ENCODE results near the gene RYR2. TPM values are rescaled to one million over a fixed set of nuclear protein-coding genes. Genes with fewer than 3 reads are reported as not detected.

RYR2 gene
- polyA plus RNA-seq, 1 of the 3 experiments (the other 2 are of a cell fraction): under 0.01 TPM

DNA sequence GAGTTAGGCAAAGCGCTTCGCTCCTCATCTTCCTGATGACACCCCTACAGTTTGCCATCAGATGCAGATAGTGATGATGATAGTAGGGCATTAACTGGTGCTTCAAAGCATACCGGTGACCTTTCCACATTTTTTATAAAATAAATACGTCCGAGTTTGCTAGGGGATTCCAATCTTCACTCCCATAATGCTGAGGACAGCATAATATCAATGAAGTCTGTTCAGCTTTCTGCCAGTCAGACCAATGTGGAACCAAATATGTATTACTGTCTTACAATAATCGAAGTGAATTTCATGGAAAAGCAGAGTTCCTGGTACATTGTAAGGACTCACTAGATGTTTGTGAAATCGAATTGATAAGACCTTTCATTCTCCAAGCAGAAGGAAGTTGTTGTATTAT lies 258.7 kb downstream of the RYR2 start:
- no peak overlapping the region for H3K4me2 ChIP-seq

DNA sequence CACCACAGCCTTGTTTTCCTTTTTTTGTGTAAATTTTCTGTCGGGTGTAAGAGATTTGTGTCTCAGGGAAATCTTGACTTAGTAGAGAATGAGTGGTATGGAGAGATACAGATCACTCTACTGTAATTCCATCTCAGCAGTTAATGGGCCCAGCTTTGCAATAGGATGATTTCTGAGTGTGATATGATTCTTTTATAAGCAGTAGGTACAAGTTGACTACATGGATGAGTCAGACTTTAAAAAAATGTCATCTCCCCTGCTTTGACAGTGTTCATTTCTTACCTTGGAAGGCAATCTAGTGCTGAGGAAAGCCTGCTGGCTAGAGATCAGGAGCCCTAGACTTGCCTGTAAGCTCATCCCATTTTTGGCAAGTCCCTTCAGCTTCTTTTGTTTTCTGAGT lies 261.9 kb downstream of the RYR2 start:
- Histone ChIP-seq H3F3A (replicated peaks; ENCODE audit: insufficient read depth) (no peaks in the 10 kb centered on the region), H3K27ac (ENCODE audit: low read depth in 2 of 2, low read length in 1 of 2) (no peak overlapping the region), H3K9me3 (no peaks in the 10 kb centered on the region; the same call in 1 of the 2 replicates), H3K4me1 (ENCODE audit: control insufficient read depth in 1 of 2, insufficient read depth in 2 of 2, low read depth in 1 of 2, low read length in 1 of 2) (no peaks in the 10 kb centered on the region; a peak in 1 of 4 replicates), H3K9me2 (no peaks in the 10 kb centered on the region), H3K27me3 (ENCODE audit: insufficient read depth) (no peaks in the 10 kb centered on the region), H3K79me2 (ENCODE audit: insufficient read depth) (no peaks in the 10 kb centered on the region), H3K9ac (no peak overlapping the region), H3K36me3 (replicated peaks in 1 of 2; ENCODE audit: control insufficient read depth in 1 of 2, insufficient read depth in 2 of 2, low read length in 1 of 2) (no peaks in the 10 kb centered on the region), H2AFZ (ENCODE audit: low read depth) (no peak overlapping the region), H3K4me3 (ENCODE audit: low read depth in 2 of 2, low read length in 1 of 2) (no peak overlapping the region), H4K20me1 (ENCODE audit: insufficient read depth) (no peaks in the 10 kb centered on the region), H3K4me2 (no peak overlapping the region)
- 0% methylated on average over 1 of the region's 1 CpG for WGBS (ENCODE audit: low lambda C conversion rate)
- CTCF ChIA-PET: interaction anchor here (0.9 kb wide), 1 partner anchor 13 kb away, joined by 3 read pairs; no protein-coding TSS in a partner anchor
- DNase-seq: peak; percentile 5
- TF ChIP-seq RFX5 (IDR thresholded peaks at IDR 0.05; ENCODE audit: low read length) (no peak), MXI1 (IDR thresholded peaks at IDR 0.05; ENCODE audit: low read depth, low read length) (no peak), GABPA (IDR thresholded peaks at IDR 0.05; ENCODE audit: low read depth) (no peak), GATA2 (CRISPR knock-in tag; IDR thresholded peaks at IDR 0.05) (peak; percentile 61), SIN3A (IDR thresholded peaks at IDR 0.05; ENCODE audit: borderline replicate concordance, low read depth, low read length) (no peak), NRF1 (IDR thresholded peaks at IDR 0.05; ENCODE audit: low read depth, low read length) (no peak), SMC3 (IDR thresholded peaks at IDR 0.05; ENCODE audit: low read depth, low read length) (no peak), IRF3 (IDR thresholded peaks at IDR 0.05; ENCODE audit: low read depth, low read length) (no peak)
- POLR2A ChIA-PET: no interaction called here

More for the DNA sequence above, 258.7 kb downstream of the RYR2 start:
- DNase-seq: no peak
- Histone ChIP-seq H3F3A (replicated peaks; ENCODE audit: insufficient read depth) (no peaks in the 10 kb centered on the region), H3K4me3 (ENCODE audit: low read depth in 2 of 2, low read length in 1 of 2) (no peak overlapping the region), H3K4me1 (ENCODE audit: control insufficient read depth in 1 of 2, insufficient read depth in 2 of 2, low read depth in 1 of 2, low read length in 1 of 2) (no peaks in the 10 kb centered on the region; a peak in 1 of 4 replicates), H3K9me3 (no peaks in the 10 kb centered on the region; the same call in 1 of the 2 replicates), H3K36me3 (replicated peaks in 1 of 2; ENCODE audit: control insufficient read depth in 1 of 2, insufficient read depth in 2 of 2, low read length in 1 of 2) (no peaks in the 10 kb centered on the region), H4K20me1 (ENCODE audit: insufficient read depth) (no peaks in the 10 kb centered on the region), H3K79me2 (ENCODE audit: insufficient read depth) (no peaks in the 10 kb centered on the region), H3K9me2 (no peaks in the 10 kb centered on the region), H3K27ac (ENCODE audit: low read depth in 2 of 2, low read length in 1 of 2) (no peak overlapping the region), H3K9ac (no peak overlapping the region), H2AFZ (ENCODE audit: low read depth) (no peak overlapping the region), H3K27me3 (ENCODE audit: insufficient read depth) (no peaks in the 10 kb centered on the region)
- ChIA-PET POLR2A (no interaction called here), CTCF (no interaction called here)
- WGBS (ENCODE audit: low lambda C conversion rate): 31% methylated on average over 7 of the region's 7 CpGs
- TF ChIP-seq RCOR1 (IDR thresholded peaks at IDR 0.05; ENCODE audit: low read length): no peak
- no peak for TF ChIP-seq NFIC (IDR thresholded peaks at IDR 0.05; ENCODE audit: borderline replicate concordance)
- TF ChIP-seq TAF1 (IDR thresholded peaks at IDR 0.05; ENCODE audit: borderline replicate concordance, low read depth, low read length): no peak
- TF ChIP-seq, protein P1, sequence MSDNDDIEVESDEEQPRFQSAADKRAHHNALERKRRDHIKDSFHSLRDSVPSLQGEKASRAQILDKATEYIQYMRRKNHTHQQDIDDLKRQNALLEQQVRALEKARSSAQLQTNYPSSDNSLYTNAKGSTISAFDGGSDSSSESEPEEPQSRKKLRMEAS (IDR thresholded peaks at IDR 0.05; ENCODE audit: low read depth): no peak

Measured in SK-N-SH (cell line).